DOHH2 (cell line): Measurements from ENCODE around the gene ADAM29.
"Not testable (repeated sequence)": the region's sequence is repeated elsewhere in the genome, so short reads cannot be mapped to it uniquely, and the experiment has no call there.

Source experiments
- H3F3A ChIP-seq: fragments of 200-600 bp; sonication (generic), shearing (Covaris generic); 2 replicates; pipeline ENCODE4 v1.6.0; 2016; ENCODE audit warnings: antibody characterized with exemption, mild to moderate bottlenecking; ENCODE audit not compliant: control insufficient read depth, insufficient read depth
- H3K27ac ChIP-seq: fragments of 200-600 bp; sonication (generic); 2 replicates; pipeline ENCODE4 v1.5.1; 2014; ENCODE audit warnings: low read depth, mild to moderate bottlenecking, low read length, moderate library complexity
- H3K27me3 ChIP-seq: fragments of 200-600 bp; sonication (generic); 2 replicates; pipeline ENCODE4 v1.6.1; 2014; ENCODE audit warnings: mild to moderate bottlenecking, low read length, mixed read lengths; ENCODE audit not compliant: control insufficient read depth
- H3K36me3 ChIP-seq: fragments of 200-600 bp; sonication (generic); 2 replicates; pipeline ENCODE4 v1.6.1; 2014; ENCODE audit warnings: mild to moderate bottlenecking, low read length, moderate library complexity, mixed read lengths; ENCODE audit not compliant: control insufficient read depth
- H3K4me1 ChIP-seq: fragments of 200-600 bp; sonication (generic); 2 replicates; pipeline ENCODE4 v1.6.1; 2014; ENCODE audit warnings: mild to moderate bottlenecking, low read length, mixed read lengths; ENCODE audit not compliant: control insufficient read depth
- H3K4me2 ChIP-seq: fragments of 200-600 bp; sonication (generic); 2 replicates; pipeline ENCODE4 v1.6.0; 2014; ENCODE audit warnings: mild to moderate bottlenecking, low read length, moderate library complexity
- H3K4me3 ChIP-seq: fragments of 200-600 bp; sonication (generic); 2 replicates; pipeline ENCODE4 v1.5.1; 2014; ENCODE audit warnings: mild to moderate bottlenecking, low read length, mixed read lengths
- H3K79me2 ChIP-seq: fragments of 200-600 bp; sonication (generic); 2 replicates; pipeline ENCODE4 v1.6.1; 2014; ENCODE audit warnings: mild to moderate bottlenecking, low read length, mixed read lengths; ENCODE audit not compliant: control insufficient read depth
- H3K9me2 ChIP-seq: fragments of 200-600 bp; sonication (generic); replicated peaks from 2 replicates; pipeline ENCODE4 v1.6.1; 2014; ENCODE audit warnings: mild to moderate bottlenecking, low read length, mixed read lengths; ENCODE audit not compliant: control insufficient read depth
- H3K9me3 ChIP-seq: fragments of 200-600 bp; sonication (generic); 2 replicates; pipeline ENCODE4 v1.6.1; 2014; ENCODE audit warnings: antibody characterized with exemption, low read length, mixed read lengths; ENCODE audit not compliant: control insufficient read depth, insufficient read depth
- H4K20me1 ChIP-seq: fragments of 200-600 bp; sonication (generic); 2 replicates; pipeline ENCODE4 v1.6.0; 2014; ENCODE audit warnings: low read depth, mild to moderate bottlenecking, antibody characterized with exemption, low read length, moderate library complexity; ENCODE audit not compliant: control insufficient read depth, insufficient read depth
- CTCF ChIP-seq: fragments of 200-600 bp; sonication (generic); IDR thresholded peaks from one replicate; pipeline ENCODE4 v1.5.1; 2014; ENCODE audit warnings: antibody characterized with exemption, mild to moderate bottlenecking, low read depth, low read length; ENCODE audit not compliant: poor library complexity, severe bottlenecking
- EZH2phosphoT487 ChIP-seq: fragments of 200-600 bp; sonication (generic); IDR thresholded peaks from 2 replicates; pipeline ENCODE4 v1.6.1; 2017; ENCODE audit warnings: borderline replicate concordance, mild to moderate bottlenecking, antibody characterized with exemption, low read length, moderate library complexity, mixed read lengths

Gene ADAM29

GRCh38 chr4:174983128-174983750, 65.1 kb downstream of the ADAM29 start:
- Histone ChIP-seq H3K27me3 (no peaks in the 10 kb centered on the region), H3K79me2 (no peaks in the 10 kb centered on the region), H3K27ac (no peak overlapping the region), H3K4me2 (no peak overlapping the region), H3K4me3 (no peak overlapping the region), H3K9me3 (peaks cover 11% of the 10 kb centered on the region; the same call in 1 of the 2 replicates), H3F3A (no peaks in the 10 kb centered on the region), H3K9me2 (no peaks in the 10 kb centered on the region), H4K20me1 (no peaks in the 10 kb centered on the region), H3K36me3 (no peaks in the 10 kb centered on the region), H3K4me1 (no peaks in the 10 kb centered on the region)
- no peak for TF ChIP-seq EZH2phosphoT487
- no peak for TF ChIP-seq CTCF

- not testable (repeated sequence) for H4K20me1 ChIP-seq, H3K36me3 ChIP-seq, H3K4me1 ChIP-seq, H3F3A ChIP-seq, H3K4me2 ChIP-seq, H3K9me2 ChIP-seq, H3K27me3 ChIP-seq, H3K27ac ChIP-seq, H3K79me2 ChIP-seq, H3K4me3 ChIP-seq
- H3K9me3 ChIP-seq = peaks cover 11% of the 10 kb centered on the region; the same call in 1 of the 2 replicates
These were observed 65.7 kb downstream of the ADAM29 start for GRCh38 chr4:174983870-174984269.

GRCh38 chr4:174989791-174990190, 71.6 kb downstream of the ADAM29 start:
- Histone ChIP-seq H3F3A (no peaks in the 10 kb centered on the region), H3K9me3 (peaks cover 12% of the 10 kb centered on the region; the same call in 1 of the 2 replicates), H3K79me2 (no peaks in the 10 kb centered on the region), H3K9me2 (no peaks in the 10 kb centered on the region), H3K36me3 (no peaks in the 10 kb centered on the region), H3K4me2 (no peak overlapping the region), H3K4me3 (no peak overlapping the region), H3K4me1 (no peaks in the 10 kb centered on the region), H3K27me3 (no peaks in the 10 kb centered on the region), H4K20me1 (no peaks in the 10 kb centered on the region), H3K27ac (no peak overlapping the region)
- no peak for TF ChIP-seq EZH2phosphoT487
- TF ChIP-seq CTCF = no peak

GRCh38 chr4:174993916-174994315, 75.8 kb downstream of the ADAM29 start:
- no peaks in the 10 kb centered on the region for H3F3A ChIP-seq
- no peaks in the 10 kb centered on the region for H3K4me1 ChIP-seq
- H3K27ac ChIP-seq = no peak overlapping the region
- no peaks in the 10 kb centered on the region for H3K9me2 ChIP-seq
- H3K36me3 ChIP-seq = no peaks in the 10 kb centered on the region
- H3K4me2 ChIP-seq = no peak overlapping the region
- H3K27me3 ChIP-seq = no peaks in the 10 kb centered on the region
- TF ChIP-seq EZH2phosphoT487 (no peak), CTCF (no peak)
- no peak overlapping the region for H3K4me3 ChIP-seq
- peaks cover 4% of the 10 kb centered on the region; the same call in 1 of the 2 replicates for H3K9me3 ChIP-seq
- H4K20me1 ChIP-seq = no peaks in the 10 kb centered on the region
- H3K79me2 ChIP-seq = no peaks in the 10 kb centered on the region
